ENCODE measurements around the gene PPP1R9A.

PPP1R9A gene

GRCh38 chr7:94907026-94907810, at the start of gene PPP1R9A:
Gene PPP1R9A, plus strand, starts transcription at chr7:94907594. Its CDS starts 2,520 bp downstream, at chr7:94910114.
- peak within 1 kb of the TSS; percentile 75 for H3K27ac ChIP-seq

GRCh38 chr7:94871132-94871531, 36.3 kb upstream of the PPP1R9A start:
- no peak for TF ChIP-seq ZFX (IDR thresholded peaks at IDR 0.05; ENCODE audit: borderline replicate concordance)
- no peak for TF ChIP-seq CTCF (IDR thresholded peaks at IDR 0.05)
- H3K27ac ChIP-seq: no peak overlapping the region

More at GRCh38 chr7:94907026-94907810, at the start of gene PPP1R9A:
- peak; percentile 69 for TF ChIP-seq CTCF (IDR thresholded peaks at IDR 0.05)
- TF ChIP-seq ZFX (IDR thresholded peaks at IDR 0.05; ENCODE audit: borderline replicate concordance): no peak

- TF ChIP-seq CTCF (IDR thresholded peaks at IDR 0.05) (no peak), ZFX (IDR thresholded peaks at IDR 0.05; ENCODE audit: borderline replicate concordance) (no peak)
- H3K27ac ChIP-seq: no peak overlapping the region
Observed at GRCh38 chr7:94873239-94873638, 34.2 kb upstream of the PPP1R9A start.

- no peak for TF ChIP-seq CTCF (IDR thresholded peaks at IDR 0.05)
- no peak for TF ChIP-seq ZFX (IDR thresholded peaks at IDR 0.05; ENCODE audit: borderline replicate concordance)
- no peak overlapping the region for H3K27ac ChIP-seq
Observed at GRCh38 chr7:94874036-94874785, 33.2 kb upstream of the PPP1R9A start.

GRCh38 chr7:94875201-94875600, 32.2 kb upstream of the PPP1R9A start:
- no peak overlapping the region for H3K27ac ChIP-seq
- TF ChIP-seq ZFX (IDR thresholded peaks at IDR 0.05; ENCODE audit: borderline replicate concordance) (no peak), CTCF (IDR thresholded peaks at IDR 0.05) (no peak)

GRCh38 chr7:94877731-94878670, 29.4 kb upstream of the PPP1R9A start:
- TF ChIP-seq CTCF (IDR thresholded peaks at IDR 0.05): no peak
- TF ChIP-seq ZFX (IDR thresholded peaks at IDR 0.05; ENCODE audit: borderline replicate concordance): no peak
- H3K27ac ChIP-seq: no peak overlapping the region
